T-cell (primary cell): ENCODE results near the gene MARCHF4. TPM values are rescaled to one million over a fixed set of nuclear protein-coding genes. Genes with fewer than 3 reads are reported as not detected.

Experiments
- ATAC-seq, 4 experiments: fragments of 200-7000 bp in 3 of 4; fragments of 150-1000 bp in 1 of 4; cut with Tn5 transposase; replicated peaks in 1 of 4; 1 replicate in 3 of 4; 2 replicates in 1 of 4; pipeline ENCODE4 v1.10.0; 2021; ENCODE audit warnings: moderate library complexity in 3 of 4, mild to moderate bottlenecking in 2 of 4, moderate number of reproducible peaks in 1 of 4
- CTCF ChIA-PET, 2 donors: fragments of 300-600 bp; sonication (Branson Sonifier 250); formaldehyde crosslinking; loops; one replicate each; lab custom pipeline; 2022; ENCODE audit warnings: antibody characterized with exemption in 2 of 2; lab: Charles Lee
- POLR2A ChIA-PET, 2 donors: fragments of 300-600 bp; sonication (Branson Sonifier 250); formaldehyde crosslinking; loops; one replicate each; lab custom pipeline; 2022; ENCODE audit warnings: antibody characterized with exemption in 2 of 2; lab: Charles Lee
- DNase-seq, 35 experiments: peaks; one replicate each; pipeline versions ENCODE4 v3.0.0 to v3.0.0-alpha.2; 2013 to 2023
- H3K27ac ChIP-seq: one replicate; pipeline ENCODE4 v1.5.1; 2013; ENCODE audit warnings: low read length
- H3K27me3 ChIP-seq, 2 experiments: replicated peaks in 1 of 2; 1 replicate in 1 of 2; 2 replicates in 1 of 2; pipeline versions ENCODE4 v1.6.1 to v1.7.0; 2013; ENCODE audit warnings: low read length in 1 of 2, mixed read lengths in 1 of 2; ENCODE audit not compliant: control insufficient read depth in 2 of 2, insufficient read depth in 2 of 2; ENCODE audit errors: extremely low read depth in 1 of 2
- H3K36me3 ChIP-seq, 2 donors: 1 replicate in 1 of 2; 2 replicates in 1 of 2; pipeline versions ENCODE4 v1.6.1 to v1.7.0; 2013; ENCODE audit warnings: low read length in 1 of 2; ENCODE audit not compliant: control insufficient read depth in 2 of 2, insufficient read depth in 1 of 2; ENCODE audit errors: extremely low read depth in 1 of 2
- H3K4me1 ChIP-seq, 2 experiments: 1 replicate in 1 of 2; 2 replicates in 1 of 2; pipeline versions ENCODE4 v1.6.1 to v1.7.0; 2013; ENCODE audit warnings: low read length in 2 of 2, mixed read lengths in 1 of 2; ENCODE audit not compliant: insufficient read depth in 2 of 2, control insufficient read depth in 1 of 2; ENCODE audit errors: extremely low read depth in 1 of 2
- H3K4me3 ChIP-seq, 2 donors: 1 replicate in 1 of 2; 2 replicates in 1 of 2; pipeline versions ENCODE4 v1.5.1 to v1.7.0; 2013; ENCODE audit warnings: mild to moderate bottlenecking in 2 of 2, low read length in 1 of 2, moderate library complexity in 1 of 2; ENCODE audit not compliant: control insufficient read depth in 1 of 2; ENCODE audit errors: extremely low read depth in 1 of 2
- H3K9me3 ChIP-seq: 2 replicates; pipeline ENCODE4 v1.7.0; 2013
- H3K27ac Mint-ChIP-seq, 2 donors: one replicate each; pipeline ENCODE4 v1.8.0; 2020 to 2021; ENCODE audit warnings: mild to moderate bottlenecking in 2 of 2, mixed read lengths in 2 of 2
- H3K27me3 Mint-ChIP-seq, 2 donors: one replicate each; pipeline ENCODE4 v1.8.0; 2021 to 2022; ENCODE audit warnings: mixed read lengths in 2 of 2
- H3K36me3 Mint-ChIP-seq: one replicate; pipeline ENCODE4 v1.8.0; 2021; ENCODE audit warnings: mixed read lengths
- H3K4me1 Mint-ChIP-seq, 3 donors: one replicate each; pipeline ENCODE4 v1.8.0; 2020 to 2022; ENCODE audit warnings: mixed read lengths in 3 of 3, mild to moderate bottlenecking in 1 of 3
- H3K4me3 Mint-ChIP-seq, 3 donors: one replicate each; pipeline ENCODE4 v1.8.0; 2020 to 2022; ENCODE audit warnings: mild to moderate bottlenecking in 3 of 3, mixed read lengths in 3 of 3, moderate library complexity in 3 of 3
- H3K9me3 Mint-ChIP-seq, 3 donors: one replicate each; pipeline ENCODE4 v1.8.0; 2020 to 2022; ENCODE audit warnings: mixed read lengths in 3 of 3
- WGBS: methylation state at CpG from one replicate; pipeline ENCODE4 v1.1.5; 2013; ENCODE audit warnings: missing lambda C conversion rate; ENCODE audit not compliant: insufficient coverage; 5-methylcytosine and 5-hydroxymethylcytosine counted together
- total RNA-seq, 35 experiments: library from RNA in 6 of 35; stranded (reverse) in 6 of 35; fragments of 120-200 nt in 1 of 35; gene quantifications; one replicate each; pipeline versions ENCODE4 v1.2.1 to v1.2.4 and lab custom pipeline; 2013 to 2026

Gene MARCHF4
- total RNA-seq, 5 donors from 2014 or later (not counting 1 experiment from before 2014, with no cell fraction given), result not detected

GRCh38 chr2:216355711-216356110 lies 16.6 kb downstream of the MARCHF4 start:
- Histone ChIP-seq H3K9me3 (no peaks in the 10 kb centered on the region), H3K27ac (no peak overlapping the region), H3K27me3 (no peaks in the 10 kb centered on the region), H3K4me1 (peaks cover 40 to 45% of the 10 kb centered on the region in 2 experiments), H3K36me3 (no peaks in the 10 kb centered on the region), H3K4me3 (no peak overlapping the region)
- no peak overlapping the region for H3K4me3 Mint-ChIP-seq
- DNase-seq, result no peak
- H3K27ac Mint-ChIP-seq, result peak overlapping the region in 1 of 2 donors; percentile 66
- ChIA-PET CTCF (no interaction called here), POLR2A (no interaction called here)
- H3K36me3 Mint-ChIP-seq, result no peaks in the 10 kb centered on the region
- no peak for ATAC-seq
- peaks cover 41 to 46% (median 46%) of the 10 kb centered on the region in 3 donors for H3K4me1 Mint-ChIP-seq
- H3K27me3 Mint-ChIP-seq, result peaks cover 0 to 5% of the 10 kb centered on the region in 2 donors
- WGBS, result 83% methylated on average over 2 of the region's 2 CpGs
- peaks cover 0 to 4% (median 0%) of the 10 kb centered on the region in 3 donors for H3K9me3 Mint-ChIP-seq

- peak overlapping the region in 1 of 3 donors; percentile 67 for H3K4me3 Mint-ChIP-seq
- no peak for ATAC-seq
- H3K27ac ChIP-seq, result peak overlapping the region; percentile 70
Observed at GRCh38 chr2:216354306-216354705, 18.0 kb downstream of the MARCHF4 start.

GRCh38 chr2:216352653-216353270 lies 19.5 kb downstream of the MARCHF4 start:
- Histone ChIP-seq H3K27me3 (no peaks in the 10 kb centered on the region), H3K36me3 (no peaks in the 10 kb centered on the region), H3K4me1 (peaks cover 60 to 61% of the 10 kb centered on the region in 2 experiments), H3K27ac (peak overlapping the region; percentile 70), H3K4me3 (peak overlapping the region in 1 of 2 donors; percentile 9), H3K9me3 (no peaks in the 10 kb centered on the region)
- ATAC-seq (peak; percentile 74 to 93 (median 80)), DNase-seq (peak in 8 of 35 experiments; percentile 5 to 69 (median 17))
- H3K4me3 Mint-ChIP-seq, result peak overlapping the region; percentile 42 to 67 (median 59)
- no peaks in the 10 kb centered on the region for H3K27me3 Mint-ChIP-seq
- ChIA-PET CTCF (interaction anchor here (0.6 to 1.4 kb wide), 11 partner anchors 11 to 341 kb away, joined by 3 to 9 read pairs (median 3); no protein-coding TSS in a partner anchor), POLR2A (interaction anchor here (0.6 to 0.7 kb wide), 2 partner anchors 11 to 173 kb away, joined by 3 to 6 read pairs; no protein-coding TSS in a partner anchor)
- H3K27ac Mint-ChIP-seq, result peak overlapping the region; percentile 94 to 98
- no peaks in the 10 kb centered on the region for H3K36me3 Mint-ChIP-seq
- peaks cover 65 to 71% (median 70%) of the 10 kb centered on the region in 3 donors for H3K4me1 Mint-ChIP-seq
- WGBS, result 35% methylated on average over 3 of the region's 5 CpGs
- H3K9me3 Mint-ChIP-seq, result no peaks in the 10 kb centered on the region

More at GRCh38 chr2:216354306-216354705, 18.0 kb downstream of the MARCHF4 start:
- POLR2A ChIA-PET, result interaction anchor here (0.6 to 0.7 kb wide), 2 partner anchors 18 to 1544 kb away, joined by 3 to 4 read pairs; no protein-coding TSS in a partner anchor
- no peaks in the 10 kb centered on the region for H3K36me3 ChIP-seq
- H3K4me1 ChIP-seq, result peaks cover 54 to 56% of the 10 kb centered on the region in 2 experiments
- H3K36me3 Mint-ChIP-seq, result no peaks in the 10 kb centered on the region
- no peak for DNase-seq
- no peak overlapping the region for H3K4me3 ChIP-seq
- peaks cover 56 to 60% (median 60%) of the 10 kb centered on the region in 3 donors for H3K4me1 Mint-ChIP-seq
- H3K27me3 Mint-ChIP-seq, result peaks cover 0 to 1% of the 10 kb centered on the region in 2 donors
- peak overlapping the region; percentile 94 to 98 for H3K27ac Mint-ChIP-seq
- H3K9me3 ChIP-seq, result no peaks in the 10 kb centered on the region
- WGBS, result no CpG with 5 or more reads among the region's 4 CpGs
- CTCF ChIA-PET, result interaction anchor here (0.6 to 1.4 kb wide), 3 partner anchors 9 to 166 kb away, joined by 3 to 5 read pairs (median 3); no protein-coding TSS in a partner anchor
- no peaks in the 10 kb centered on the region for H3K27me3 ChIP-seq
- peaks cover 0 to 1% (median 0%) of the 10 kb centered on the region in 3 donors for H3K9me3 Mint-ChIP-seq

GRCh38 chr2:216351172-216351925 lies 20.9 kb downstream of the MARCHF4 start:
- H3K4me3 Mint-ChIP-seq, result peak overlapping the region in 1 of 3 donors; percentile 67

GRCh38 chr2:216350214-216350791 lies 22.0 kb downstream of the MARCHF4 start:
- POLR2A ChIA-PET, result no interaction called here
- no peaks in the 10 kb centered on the region for H3K9me3 ChIP-seq
- WGBS, result 81% methylated on average over 3 of the region's 3 CpGs
- H3K36me3 Mint-ChIP-seq, result no peaks in the 10 kb centered on the region
- H3K36me3 ChIP-seq, result no peaks in the 10 kb centered on the region
- peaks cover 78 to 85% (median 80%) of the 10 kb centered on the region in 3 donors for H3K4me1 Mint-ChIP-seq
- DNase-seq (peak in 31 of 35 experiments; percentile 7 to 57 (median 27)), ATAC-seq (peak in 3 of 4 experiments; percentile 58 to 66 (median 64))
- no peaks in the 10 kb centered on the region for H3K27me3 Mint-ChIP-seq
- H3K27ac ChIP-seq, result peak overlapping the region; percentile 70
- peak overlapping the region in 1 of 3 donors; percentile 44 for H3K4me3 Mint-ChIP-seq
- peak overlapping the region; percentile 68 to 86 for H3K27ac Mint-ChIP-seq
- CTCF ChIA-PET, result no interaction called here
- no peaks in the 10 kb centered on the region for H3K27me3 ChIP-seq
- no peak overlapping the region for H3K4me3 ChIP-seq
- H3K4me1 ChIP-seq, result peaks cover 60 to 61% of the 10 kb centered on the region in 2 experiments
- H3K9me3 Mint-ChIP-seq, result no peaks in the 10 kb centered on the region

More at GRCh38 chr2:216351172-216351925, 20.9 kb downstream of the MARCHF4 start:
- H3K4me1 Mint-ChIP-seq, result peaks cover 77 to 84% (median 81%) of the 10 kb centered on the region in 3 donors
- ATAC-seq, result no peak
- H3K36me3 Mint-ChIP-seq, result no peaks in the 10 kb centered on the region
- peak overlapping the region; percentile 70 for H3K27ac ChIP-seq
- WGBS, result 95% methylated on average over 3 of the region's 5 CpGs
- peak overlapping the region; percentile 94 to 98 for H3K27ac Mint-ChIP-seq
- no peaks in the 10 kb centered on the region for H3K36me3 ChIP-seq
- H3K9me3 Mint-ChIP-seq, result no peaks in the 10 kb centered on the region
- H3K27me3 Mint-ChIP-seq, result no peaks in the 10 kb centered on the region
- H3K27me3 ChIP-seq, result no peaks in the 10 kb centered on the region
- H3K4me3 ChIP-seq, result no peak overlapping the region
- ChIA-PET POLR2A (no interaction called here), CTCF (no interaction called here)
- H3K9me3 ChIP-seq, result no peaks in the 10 kb centered on the region
- DNase-seq, result no peak
- peaks cover 64 to 69% of the 10 kb centered on the region in 2 experiments for H3K4me1 ChIP-seq
